Erythroblast (primary cell): ENCODE data around the gene ZNF92.
A peak's percentile ranks its signal among the peaks of the same experiment; 100 is the strongest.
"Not testable (repeated sequence)": the region's sequence is repeated elsewhere in the genome, so short reads cannot be mapped to it uniquely, and the experiment has no call there.

Experiments used
- DNase-seq, 2 experiments: peaks; one replicate each; lab custom pipeline; 2025; lab: John Stamatoyannopoulos, UW
- GATA1 ChIP-seq: IDR thresholded peaks from 2 replicates; pipeline ENCODE4 v1.6.1; 2011; ENCODE audit warnings: low read depth, mild to moderate bottlenecking, control low read depth, low read length, moderate library complexity
- POLR2A ChIP-seq: IDR thresholded peaks from 2 replicates; pipeline ENCODE4 v1.6.1; 2011; ENCODE audit warnings: mild to moderate bottlenecking, low read length

The ZNF92 gene

DNA sequence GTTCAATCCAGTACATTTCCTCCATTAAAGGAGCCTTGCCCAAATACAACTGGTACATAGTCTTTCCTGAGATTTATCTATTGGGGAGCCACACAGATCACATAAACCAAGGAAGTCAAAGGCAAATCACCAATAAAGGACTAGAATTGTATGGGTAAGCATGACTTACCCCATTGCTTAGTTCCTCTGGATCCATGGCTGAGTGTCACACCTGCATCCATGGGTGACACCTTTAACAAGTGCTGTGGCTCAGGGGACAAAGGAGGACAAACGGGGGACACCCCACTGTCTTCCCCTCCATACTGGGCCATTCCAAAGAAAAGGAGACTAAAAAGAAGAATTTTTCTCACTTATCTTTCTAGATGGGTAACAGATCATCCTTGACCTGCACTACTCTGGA lies 30.4 kb downstream of the ZNF92 start:
- TF ChIP-seq GATA1 (no peak), POLR2A (no peak)
- DNase-seq: peak; percentile 3 to 5

GRCh38 chr7:65406706-65407105 lies 33.1 kb downstream of the ZNF92 start:
- DNase-seq: not testable (repeated sequence)

GRCh38 chr7:65409363-65409762 lies 35.7 kb downstream of the ZNF92 start:
- TF ChIP-seq GATA1 (no peak), POLR2A (no peak)
- no peak for DNase-seq

DNA sequence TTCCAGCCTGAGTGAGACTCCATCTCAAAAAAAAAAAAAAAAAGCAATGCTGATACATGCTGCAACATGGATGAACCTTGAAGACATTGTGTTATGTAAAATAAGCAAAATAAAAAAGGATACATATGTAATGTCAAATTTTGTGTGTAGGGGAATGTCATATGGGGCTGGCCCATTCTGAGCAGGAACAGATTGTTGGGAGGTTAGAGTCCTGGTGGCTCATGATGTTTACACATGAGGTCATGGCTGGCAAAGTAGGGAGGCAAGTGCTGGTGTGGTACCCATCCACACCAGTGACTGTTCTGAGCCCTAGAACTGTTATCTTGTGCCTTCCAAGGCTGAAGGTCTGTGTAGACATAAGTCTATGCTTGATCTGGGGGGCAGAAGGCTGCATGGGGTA lies 37.6 kb downstream of the ZNF92 start:
- TF ChIP-seq POLR2A (no peak), GATA1 (no peak)
- no peak for DNase-seq

GRCh38 chr7:65422670-65423069 lies 49.0 kb downstream of the ZNF92 start:
- DNase-seq: no peak
- TF ChIP-seq POLR2A (no peak), GATA1 (no peak)

GRCh38 chr7:65423286-65423685 lies 49.6 kb downstream of the ZNF92 start:
- not testable (repeated sequence) for DNase-seq

DNA sequence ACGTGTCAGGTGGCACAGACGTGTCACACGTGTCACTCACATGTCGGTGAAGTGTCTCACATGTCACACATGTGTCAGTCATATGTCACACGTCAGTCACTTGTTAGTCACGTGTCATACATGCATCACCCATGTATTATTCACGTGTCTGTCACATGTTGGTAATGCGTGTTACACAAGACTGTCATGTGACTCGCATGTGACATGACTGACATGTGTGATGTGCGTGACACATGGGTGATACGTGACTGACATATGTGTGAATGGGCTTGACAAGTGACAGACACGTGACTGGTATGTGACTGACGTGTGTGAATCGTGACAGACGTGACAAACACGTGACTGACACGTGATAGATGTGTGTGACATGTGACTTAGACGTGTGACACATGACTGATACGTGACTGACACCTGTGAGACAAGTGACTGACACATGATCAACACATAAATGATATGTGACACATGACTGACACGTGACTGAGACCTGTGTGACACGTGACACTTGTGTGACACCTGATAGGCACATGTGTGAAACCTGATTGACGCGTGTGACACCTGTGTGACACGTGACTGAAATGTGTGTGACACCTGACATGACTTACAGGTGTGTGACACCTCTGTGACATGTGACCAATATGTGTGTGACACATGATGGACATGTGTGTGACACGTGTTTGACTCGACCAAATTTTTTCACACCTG lies 56.1 kb downstream of the ZNF92 start:
- DNase-seq: peak; percentile 5 to 12
- no peak for TF ChIP-seq POLR2A
- no peak for TF ChIP-seq GATA1

DNA sequence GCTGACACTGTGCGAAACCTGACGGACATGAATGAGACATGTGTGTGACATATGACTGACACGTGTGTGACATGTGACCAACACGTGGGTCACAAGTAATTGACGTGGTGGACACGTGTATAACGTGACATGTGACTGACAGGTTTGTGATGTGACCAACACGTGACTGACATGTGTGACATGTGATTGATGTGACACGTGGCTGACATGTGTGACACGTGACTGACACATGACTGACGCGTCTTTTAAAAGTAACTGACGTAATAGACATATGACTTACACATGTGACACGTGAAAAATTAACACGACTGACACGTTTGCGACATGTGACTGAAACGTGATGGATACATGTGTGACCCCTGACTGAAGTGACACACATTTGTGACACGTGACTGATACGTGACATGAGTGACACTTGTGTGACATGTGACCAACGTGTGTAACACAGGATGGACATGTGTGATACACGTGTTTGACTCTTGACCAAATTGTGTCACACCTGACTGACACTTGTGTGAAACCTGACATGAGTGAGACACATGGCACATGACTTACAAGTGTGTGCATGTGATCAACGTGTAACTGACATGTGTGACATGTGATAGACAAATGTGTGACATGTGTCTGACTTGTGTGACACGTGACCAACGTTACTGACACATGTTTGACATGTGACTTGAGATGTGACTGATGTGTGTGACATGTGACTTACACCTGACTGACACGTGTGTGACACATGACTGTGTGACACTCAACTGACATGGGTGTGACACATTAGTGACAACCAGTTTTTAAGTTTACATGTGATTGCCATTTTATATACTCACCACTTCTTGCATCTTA lies 56.9 kb downstream of the ZNF92 start:
- DNase-seq: peak in 1 of 2 experiments; percentile 12
- TF ChIP-seq GATA1 (no peak), POLR2A (no peak)

DNA sequence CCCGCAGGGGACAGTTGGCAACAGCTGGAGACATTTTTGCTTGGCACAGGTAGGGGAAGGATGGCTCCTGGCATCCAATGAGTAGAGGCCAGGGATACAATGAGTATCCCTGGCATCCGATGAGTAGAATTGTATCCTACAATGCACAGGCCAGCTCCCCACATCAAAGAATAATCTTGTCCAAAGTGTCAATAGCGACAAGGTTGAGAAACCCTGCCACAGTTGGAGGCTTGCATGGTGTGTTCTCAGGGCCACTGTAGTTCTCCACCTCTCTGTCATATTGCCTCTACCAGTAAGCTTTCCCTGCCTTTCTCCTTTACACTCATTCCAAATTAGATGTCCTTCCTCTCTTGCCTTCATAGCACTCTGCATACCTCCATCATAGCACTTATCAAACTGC lies 60.7 kb downstream of the ZNF92 start:
- TF ChIP-seq GATA1: no peak
- TF ChIP-seq POLR2A: no peak
- no peak for DNase-seq

DNA sequence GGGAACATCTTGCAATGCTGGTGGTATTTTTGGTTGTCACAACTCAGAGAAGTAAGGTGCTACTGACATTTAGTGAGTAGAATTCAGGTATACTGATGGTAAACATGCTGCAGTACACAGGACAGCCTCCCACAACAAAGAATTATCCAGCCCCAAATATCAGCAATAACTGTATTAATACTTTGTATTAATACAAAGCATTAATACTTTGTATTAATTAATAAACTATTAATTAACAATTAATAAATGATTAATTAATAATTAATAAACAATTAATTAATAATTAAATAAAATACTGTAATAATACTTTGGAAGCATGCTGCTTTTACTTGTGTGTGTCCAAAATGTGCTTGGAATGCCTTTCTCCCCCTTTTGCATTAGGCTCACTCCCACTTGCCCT lies 62.5 kb downstream of the ZNF92 start:
- TF ChIP-seq POLR2A (no peak), GATA1 (no peak)
- no peak for DNase-seq

GRCh38 chr7:65438598-65438997 lies 64.9 kb downstream of the ZNF92 start:
- peak in 1 of 2 experiments; percentile 42 for DNase-seq
- TF ChIP-seq GATA1 (no peak), POLR2A (no peak)

- DNase-seq: no peak
- TF ChIP-seq POLR2A (no peak), GATA1 (no peak)
Observed at GRCh38 chr7:65441010-65441409, 67.4 kb downstream of the ZNF92 start.

DNA sequence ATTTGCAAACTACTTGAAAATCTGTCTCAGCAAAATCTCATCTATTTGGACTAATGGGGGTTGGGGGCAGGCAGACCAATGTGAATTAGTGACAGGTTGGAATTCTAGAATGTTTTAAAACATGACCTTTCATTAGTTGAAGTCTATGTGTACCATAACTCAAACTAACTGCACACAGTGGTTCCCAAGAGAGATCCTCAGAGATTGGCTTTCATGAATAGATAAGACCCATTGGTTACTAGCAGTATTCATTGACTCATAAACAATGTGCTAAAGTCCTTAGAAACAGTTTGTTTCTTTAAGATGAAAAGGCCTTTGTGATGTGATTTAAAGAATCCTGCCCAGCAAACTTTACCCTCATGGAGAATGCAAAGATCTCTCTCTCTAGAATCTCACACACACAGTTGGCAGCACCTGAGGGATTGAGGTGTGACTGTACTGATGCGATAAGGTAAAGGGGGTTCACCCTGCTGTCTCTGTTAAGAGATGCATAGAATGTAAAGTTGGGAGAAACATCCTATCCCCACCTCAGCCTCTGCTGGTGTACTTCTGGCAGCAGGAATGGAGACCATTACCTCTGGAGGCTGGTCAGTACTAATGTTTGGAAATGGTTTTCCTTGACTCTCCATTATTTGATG lies 70.7 kb downstream of the ZNF92 start:
- TF ChIP-seq POLR2A (no peak), GATA1 (no peak)
- no peak for DNase-seq
